Measurements from ENCODE around the gene PODN.

PODN gene

GRCh38 chr1:53075206-53075605 lies 13.2 kb downstream of the PODN start:
- DNase-seq (ENCODE audit: low read depth) = no peak

- no peak for DNase-seq (ENCODE audit: low read depth)
Measured at GRCh38 chr1:53075761-53076163, 13.7 kb downstream of the PODN start.

GRCh38 chr1:53076165-53076564 lies 14.2 kb downstream of the PODN start:
- no peak for DNase-seq (ENCODE audit: low read depth)

- DNase-seq (ENCODE audit: low read depth) = no peak
Measured at GRCh38 chr1:53076721-53077598, 14.9 kb downstream of the PODN start.

- DNase-seq (ENCODE audit: low read depth) = no peak
Measured at GRCh38 chr1:53077599-53077965, 15.6 kb downstream of the PODN start.

- no peak for DNase-seq (ENCODE audit: low read depth)
Measured at GRCh38 chr1:53078333-53079101, 16.5 kb downstream of the PODN start.

GRCh38 chr1:53079251-53079650 lies 17.2 kb downstream of the PODN start:
- DNase-seq (ENCODE audit: low read depth) = no peak

GRCh38 chr1:53080041-53080440 lies 18.0 kb downstream of the PODN start:
- no peak for DNase-seq (ENCODE audit: low read depth)

GRCh38 chr1:53080769-53081168 lies 18.8 kb downstream of the PODN start:
- DNase-seq (ENCODE audit: low read depth) = no peak

GRCh38 chr1:53081384-53082066 lies 19.5 kb downstream of the PODN start:
- DNase-seq (ENCODE audit: low read depth) = no peak

GRCh38 chr1:53082826-53083455 lies 20.9 kb downstream of the PODN start:
- no peak for DNase-seq (ENCODE audit: low read depth)

GRCh38 chr1:53083636-53084588 lies 21.9 kb downstream of the PODN start:
- no peak for DNase-seq (ENCODE audit: low read depth)

- DNase-seq (ENCODE audit: low read depth) = no peak
Measured at GRCh38 chr1:53084589-53084971, 22.6 kb downstream of the PODN start.

- DNase-seq (ENCODE audit: low read depth) = no peak
Measured at GRCh38 chr1:53085405-53085804, 23.4 kb downstream of the PODN start.

GRCh38 chr1:53086491-53087070 lies 24.6 kb downstream of the PODN start:
- no peak for DNase-seq (ENCODE audit: low read depth)

- DNase-seq (ENCODE audit: low read depth) = no peak
Measured at GRCh38 chr1:53087332-53088285, 25.6 kb downstream of the PODN start.

- no peak for DNase-seq (ENCODE audit: low read depth)
Measured at GRCh38 chr1:53088616-53089300, 26.7 kb downstream of the PODN start.

GRCh38 chr1:53089478-53090226 lies 27.6 kb downstream of the PODN start:
- DNase-seq (ENCODE audit: low read depth) = no peak

Measured in stimulated activated CD8-positive, alpha-beta memory T cell treated with anti-CD3 and anti-CD28 coated beads, Interleukin-12 subunit alpha, Interleukin-12 subunit beta, amount 100 ng/mL, for 4 hours (primary cell).